Ascending aorta (tissue), 2 donors: Measurements from ENCODE around the gene PROSER3. TPM values are rescaled to one million over a fixed set of nuclear protein-coding genes. Genes with fewer than 3 reads are reported as not detected.

Experiments
- DNase-seq, 2 donors: peaks; one replicate each; pipeline ENCODE4 v3.0.0-alpha.2; 2019; ENCODE audit warnings: low spot score in 2 of 2
- H3K27ac ChIP-seq, 2 donors: fragments of 200-600 bp; sonication (generic); one replicate each; pipeline ENCODE4 v1.5.1; 2016 to 2017; ENCODE audit warnings: mild to moderate bottlenecking in 1 of 2
- H3K27me3 ChIP-seq: fragments of 200-600 bp; sonication (generic); one replicate; pipeline ENCODE4 v1.5.1; 2017
- H3K36me3 ChIP-seq, 2 donors: fragments of 200-600 bp; sonication (generic); one replicate each; pipeline ENCODE4 v1.5.1; 2016
- H3K4me1 ChIP-seq, 2 donors: fragments of 200-600 bp; sonication (generic); one replicate each; pipeline ENCODE4 v1.5.1; 2016 to 2017; ENCODE audit warnings: mild to moderate bottlenecking in 1 of 2
- H3K4me3 ChIP-seq, 2 donors: fragments of 200-600 bp; sonication (generic); one replicate each; pipeline ENCODE4 v1.5.1; 2016 to 2017; ENCODE audit warnings: mild to moderate bottlenecking in 1 of 2
- H3K9me3 ChIP-seq, 2 donors: fragments of 200-600 bp; sonication (generic); one replicate each; pipeline ENCODE4 v1.5.1; 2016
- intact Hi-C: fragments of 100-400 bp; cut with DNase I; formaldehyde crosslinking; loops from one replicate; pipeline ENCODE4 v1.15.1; 2023
- total RNA-seq: library from RNA; depleted of rRNA; stranded (reverse); fragments of >200 nt; gene quantifications from one replicate; pipeline ENCODE4 v1.1.0, GENCODE V29; 2016
- TF ChIP-seq, protein P1 (sequence below), 3 experiments: fragments of 200-600 bp in 2 of 3; fragments of 450-650 bp in 1 of 3; sonication (generic) in 2 of 3; IDR thresholded peaks; one replicate each; pipeline ENCODE4 v1.5.1; 2016 to 2019; ENCODE audit warnings: antibody characterized with exemption in 3 of 3, mild to moderate bottlenecking in 1 of 3, moderate library complexity in 1 of 3

The PROSER3 gene
- total RNA-seq, 1 donor from 2014 or later, result 6.5 TPM

- TF ChIP-seq, protein P1, sequence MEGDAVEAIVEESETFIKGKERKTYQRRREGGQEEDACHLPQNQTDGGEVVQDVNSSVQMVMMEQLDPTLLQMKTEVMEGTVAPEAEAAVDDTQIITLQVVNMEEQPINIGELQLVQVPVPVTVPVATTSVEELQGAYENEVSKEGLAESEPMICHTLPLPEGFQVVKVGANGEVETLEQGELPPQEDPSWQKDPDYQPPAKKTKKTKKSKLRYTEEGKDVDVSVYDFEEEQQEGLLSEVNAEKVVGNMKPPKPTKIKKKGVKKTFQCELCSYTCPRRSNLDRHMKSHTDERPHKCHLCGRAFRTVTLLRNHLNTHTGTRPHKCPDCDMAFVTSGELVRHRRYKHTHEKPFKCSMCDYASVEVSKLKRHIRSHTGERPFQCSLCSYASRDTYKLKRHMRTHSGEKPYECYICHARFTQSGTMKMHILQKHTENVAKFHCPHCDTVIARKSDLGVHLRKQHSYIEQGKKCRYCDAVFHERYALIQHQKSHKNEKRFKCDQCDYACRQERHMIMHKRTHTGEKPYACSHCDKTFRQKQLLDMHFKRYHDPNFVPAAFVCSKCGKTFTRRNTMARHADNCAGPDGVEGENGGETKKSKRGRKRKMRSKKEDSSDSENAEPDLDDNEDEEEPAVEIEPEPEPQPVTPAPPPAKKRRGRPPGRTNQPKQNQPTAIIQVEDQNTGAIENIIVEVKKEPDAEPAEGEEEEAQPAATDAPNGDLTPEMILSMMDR (IDR thresholded peaks at IDR 0.05), result no peak
- Histone ChIP-seq H3K36me3 (peaks cover 0 to 8% of the 10 kb centered on the region in 2 donors), H3K9me3 (no peaks in the 10 kb centered on the region), H3K27ac (no peak overlapping the region), H3K27me3 (no peaks in the 10 kb centered on the region), H3K4me1 (no peaks in the 10 kb centered on the region), H3K4me3 (no peak overlapping the region)
- no peak for DNase-seq
- intact Hi-C loops, result no loop called here
Observed at GRCh38 chr19:35789978-35790944, 32.3 kb downstream of the PROSER3 start.

- peak in 1 of 2 donors; percentile 61 for DNase-seq
- H3K36me3 ChIP-seq, result peaks cover 0 to 8% of the 10 kb centered on the region in 2 donors
- no peaks in the 10 kb centered on the region for H3K4me1 ChIP-seq
- intact Hi-C loops, result no loop called here
- TF ChIP-seq, protein P1 (IDR thresholded peaks at IDR 0.05), result no peak
- no peaks in the 10 kb centered on the region for H3K9me3 ChIP-seq
- no peaks in the 10 kb centered on the region for H3K27me3 ChIP-seq
- H3K27ac ChIP-seq, result no peak overlapping the region
- H3K4me3 ChIP-seq, result no peak overlapping the region
Observed at GRCh38 chr19:35790981-35791813, 33.2 kb downstream of the PROSER3 start.

- DNase-seq, result no peak
- H3K27ac ChIP-seq, result no peak overlapping the region
- no peaks in the 10 kb centered on the region for H3K9me3 ChIP-seq
- no peaks in the 10 kb centered on the region for H3K4me1 ChIP-seq
- peaks cover 0 to 5% of the 10 kb centered on the region in 2 donors for H3K36me3 ChIP-seq
- no peak overlapping the region for H3K4me3 ChIP-seq
- intact Hi-C loops, result no loop called here
- no peaks in the 10 kb centered on the region for H3K27me3 ChIP-seq
- TF ChIP-seq, protein P1 (IDR thresholded peaks at IDR 0.05), result no peak
Observed at GRCh38 chr19:35791814-35792279, 33.9 kb downstream of the PROSER3 start.

DNA sequence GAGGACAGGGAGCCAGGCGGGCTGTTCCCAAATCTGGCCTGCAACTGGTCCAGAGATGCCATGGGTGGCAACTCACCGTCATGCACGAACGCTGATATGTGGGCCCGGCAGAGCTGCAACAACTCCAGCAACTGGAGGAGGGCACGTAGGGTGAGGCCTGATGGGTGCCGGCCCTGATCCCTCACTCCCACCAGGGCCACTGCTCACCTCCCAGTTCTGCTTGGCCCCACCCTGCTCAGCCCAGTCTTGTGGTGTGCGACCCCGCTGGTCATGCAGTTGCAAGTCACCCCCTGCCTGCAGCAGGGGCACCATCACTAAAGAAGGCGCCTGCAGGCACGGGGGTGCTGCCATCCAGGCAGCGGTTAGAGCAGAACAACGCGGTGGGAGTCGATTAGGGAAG, 34.3 kb downstream of the PROSER3 start:
- H3K4me1 ChIP-seq, result no peaks in the 10 kb centered on the region
- no peak overlapping the region for H3K27ac ChIP-seq
- no peaks in the 10 kb centered on the region for H3K9me3 ChIP-seq
- no peaks in the 10 kb centered on the region for H3K27me3 ChIP-seq
- H3K36me3 ChIP-seq, result peaks cover 0 to under 1% of the 10 kb centered on the region in 2 donors
- intact Hi-C loops, result no loop called here
- no peak for DNase-seq
- H3K4me3 ChIP-seq, result no peak overlapping the region
- TF ChIP-seq, protein P1 (IDR thresholded peaks at IDR 0.05), result no peak

DNA sequence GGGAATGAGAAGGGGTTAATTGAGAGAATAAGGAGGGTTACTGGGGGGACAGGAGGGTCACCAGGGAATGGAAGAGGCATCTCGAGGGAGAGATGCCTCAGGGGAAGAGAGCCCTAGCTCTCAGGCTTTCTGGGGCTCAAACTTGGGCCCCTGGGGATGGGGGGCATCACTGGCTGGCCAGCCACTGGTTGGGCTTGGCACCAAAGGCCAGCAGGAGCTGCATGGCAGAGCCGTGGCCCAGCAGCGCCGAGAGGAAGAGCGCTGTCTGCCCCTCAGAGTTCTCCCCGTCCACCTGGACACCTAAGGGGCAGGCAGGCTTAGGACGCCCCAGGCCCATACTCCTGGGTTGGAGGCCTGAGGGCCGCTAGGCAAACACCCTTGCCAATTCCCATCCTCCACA, 34.9 kb downstream of the PROSER3 start:
- TF ChIP-seq, protein P1 (IDR thresholded peaks at IDR 0.05), result no peak
- H3K4me3 ChIP-seq, result no peak overlapping the region

More for the DNA sequence above, 34.9 kb downstream of the PROSER3 start:
- Histone ChIP-seq H3K9me3 (no peaks in the 10 kb centered on the region), H3K36me3 (no peaks in the 10 kb centered on the region), H3K27me3 (no peaks in the 10 kb centered on the region), H3K27ac (no peak overlapping the region), H3K4me1 (no peaks in the 10 kb centered on the region)
- intact Hi-C loops, result no loop called here
- no peak for DNase-seq
